ENCODE measurements around the gene BMPR1A.
A peak's percentile ranks its signal among the peaks of the same experiment; 100 is the strongest.
"Not testable (repeated sequence)": the region's sequence is repeated elsewhere in the genome, so short reads cannot be mapped to it uniquely, and the experiment has no call there.

Gene BMPR1A

GRCh38 chr10:86880971-86881370 is 124.6 kb downstream of the BMPR1A start:
- no peak for DNase-seq (ENCODE audit: low spot score)

DNA sequence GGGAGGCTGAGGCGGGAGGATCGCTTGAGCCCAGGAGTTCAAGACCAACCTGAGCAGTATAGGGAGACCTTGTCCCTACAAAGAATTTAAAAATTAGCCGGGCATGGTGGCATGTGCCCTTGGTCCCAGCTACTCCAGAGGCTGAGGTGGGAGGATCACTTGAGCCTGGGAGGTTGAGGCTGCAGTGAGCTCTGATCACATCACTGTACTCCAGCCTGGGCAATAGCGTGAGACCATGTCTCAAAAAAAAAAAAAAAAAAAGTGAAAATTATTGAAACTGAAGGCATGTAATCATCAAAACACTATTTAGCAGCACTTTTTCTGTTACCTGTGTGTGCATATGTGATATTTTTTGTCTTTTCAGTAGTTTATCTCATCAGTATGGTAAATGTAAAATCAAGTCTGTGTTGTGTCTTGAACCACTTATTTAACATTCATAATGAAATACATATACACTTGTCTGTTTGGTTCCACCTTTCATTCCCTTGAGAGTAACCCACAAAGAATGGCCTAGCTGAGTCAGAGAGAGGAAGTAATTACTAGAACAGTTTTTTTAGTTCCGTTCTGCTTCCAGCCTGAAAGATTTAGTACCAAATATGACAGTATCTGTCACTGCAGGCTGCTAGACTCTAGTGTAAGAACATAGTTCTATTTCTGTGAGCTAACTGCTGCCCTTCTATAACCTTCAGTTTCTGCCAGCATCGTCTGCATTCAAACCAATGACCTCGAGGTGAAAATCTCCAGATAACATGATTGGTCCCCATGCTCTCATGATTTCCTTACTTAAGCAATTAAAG is 132.4 kb downstream of the BMPR1A start:
- DNase-seq (ENCODE audit: low spot score): peak; percentile 66

DNA sequence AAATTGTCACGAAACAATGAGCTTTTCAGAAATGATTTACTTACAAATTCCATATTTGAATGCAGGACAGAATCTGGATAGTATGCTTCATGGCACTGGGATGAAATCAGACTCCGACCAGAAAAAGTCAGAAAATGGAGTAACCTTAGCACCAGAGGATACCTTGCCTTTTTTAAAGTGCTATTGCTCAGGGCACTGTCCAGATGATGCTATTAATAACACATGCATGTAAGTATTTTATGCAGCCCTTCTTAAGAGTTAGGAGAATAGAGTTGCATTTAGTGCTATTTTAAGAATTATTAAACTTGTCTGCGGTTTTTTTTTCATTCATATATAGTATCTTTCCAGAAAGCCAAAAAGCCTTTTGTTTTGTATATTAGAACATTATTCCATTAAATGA is 133.6 kb downstream of the BMPR1A start:
- no peak for DNase-seq (ENCODE audit: low spot score)

DNA sequence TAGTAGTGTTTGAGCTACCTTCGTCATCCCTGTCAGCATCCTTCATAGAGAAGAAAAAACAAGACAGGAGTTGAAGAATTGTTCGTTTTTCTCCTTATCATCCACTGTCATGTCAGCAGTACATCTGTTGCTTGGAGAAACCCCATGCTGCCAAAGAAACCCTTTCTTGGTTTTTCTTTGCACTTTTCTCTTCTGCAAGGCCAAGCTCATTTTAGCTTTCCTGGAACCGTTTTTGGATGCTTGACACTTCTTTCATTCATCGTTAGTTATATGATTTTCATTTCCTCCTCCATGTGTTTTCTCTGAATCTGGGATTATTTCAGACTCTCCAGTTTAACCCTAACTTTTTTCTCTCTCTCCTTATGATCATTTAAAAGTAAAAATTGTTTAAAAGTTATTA is 142.1 kb downstream of the BMPR1A start:
- DNase-seq (ENCODE audit: low spot score): no peak

DNA sequence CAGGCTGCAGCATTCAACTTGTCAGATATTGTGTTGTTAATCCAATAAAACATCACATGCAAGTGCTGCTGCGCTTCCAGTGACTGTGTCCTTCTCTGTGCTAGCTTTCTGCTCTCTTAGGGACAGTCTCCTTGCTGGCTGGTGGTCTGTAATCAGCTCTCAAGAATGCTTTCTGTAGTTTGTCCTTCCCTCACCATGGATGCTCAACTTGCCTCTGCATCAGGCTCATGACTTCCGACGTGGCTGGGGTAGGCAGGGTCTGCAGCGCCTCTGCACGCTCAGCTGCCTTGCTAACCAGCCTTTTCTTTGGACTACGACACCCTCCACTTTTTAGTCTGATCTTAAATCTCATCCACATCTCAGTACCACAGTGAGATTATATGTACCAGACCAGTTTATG is 142.7 kb downstream of the BMPR1A start:
- DNase-seq (ENCODE audit: low spot score): no peak

DNA sequence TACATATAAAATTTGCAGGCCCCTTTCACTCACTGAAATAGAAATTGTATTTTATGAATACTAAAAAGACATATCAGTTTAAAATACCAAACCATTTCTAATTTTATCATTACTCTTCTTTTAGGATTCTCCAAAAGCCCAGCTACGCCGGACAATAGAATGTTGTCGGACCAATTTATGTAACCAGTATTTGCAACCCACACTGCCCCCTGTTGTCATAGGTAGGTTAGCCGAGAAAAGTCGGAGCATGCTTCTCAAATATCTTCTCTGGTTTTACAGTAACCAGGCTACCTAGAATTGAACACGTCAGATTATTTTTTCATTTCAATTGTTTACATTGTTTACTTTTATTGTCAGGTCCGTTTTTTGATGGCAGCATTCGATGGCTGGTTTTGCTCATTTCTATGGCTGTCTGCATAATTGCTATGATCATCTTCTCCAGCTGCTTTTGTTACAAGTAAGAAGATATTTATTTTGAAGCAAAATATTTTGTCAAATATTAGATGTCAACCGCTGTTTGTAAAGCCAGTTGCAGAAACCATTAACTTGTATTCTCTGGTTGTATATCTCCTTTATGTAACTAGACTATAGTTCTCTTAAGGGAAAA is 143.4 kb downstream of the BMPR1A start:
- peak; percentile 55 for DNase-seq (ENCODE audit: low spot score)

- no peak for DNase-seq (ENCODE audit: low spot score)
Observed at GRCh38 chr10:86900955-86901354, 144.5 kb downstream of the BMPR1A start.

GRCh38 chr10:86904600-86904999 is 148.2 kb downstream of the BMPR1A start:
- DNase-seq (ENCODE audit: low spot score): no peak

DNA sequence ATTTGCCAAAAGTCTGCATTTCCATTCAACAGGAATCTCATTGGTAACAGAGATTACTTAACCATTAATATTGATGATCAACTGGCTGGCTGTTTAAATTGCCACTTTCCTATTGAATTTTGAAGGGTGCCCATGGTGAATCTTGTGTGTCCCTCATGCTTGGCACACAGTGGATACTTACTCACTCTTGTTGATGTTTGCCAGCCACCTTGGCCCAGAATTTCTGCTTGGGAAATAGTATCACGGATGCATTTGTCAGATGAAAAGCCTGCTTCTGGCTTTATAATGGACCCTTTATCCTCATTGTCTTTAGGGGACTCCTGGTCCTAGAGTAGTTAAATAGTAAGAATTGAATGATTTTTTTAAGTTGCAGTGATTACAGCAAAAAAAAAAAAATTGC is 149.0 kb downstream of the BMPR1A start:
- DNase-seq (ENCODE audit: low spot score): no peak

DNA sequence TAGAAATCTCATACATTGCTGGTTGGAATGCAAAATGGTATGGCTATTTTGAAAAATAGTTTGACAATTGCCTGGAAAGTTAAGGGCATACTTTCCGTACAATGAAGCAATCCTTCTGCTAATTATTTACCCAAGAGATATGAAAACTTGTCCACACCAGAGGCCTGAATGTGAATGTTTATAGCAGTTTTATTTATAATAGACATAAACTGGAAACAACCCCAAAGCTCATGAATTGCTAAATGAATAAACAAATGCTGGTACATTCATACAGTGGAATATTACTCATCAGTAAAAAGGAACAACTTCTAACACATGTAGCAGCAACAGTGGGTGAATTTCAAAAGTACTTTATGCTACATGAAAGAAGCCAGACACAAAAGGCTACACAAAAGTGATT is 158.3 kb downstream of the BMPR1A start:
- DNase-seq (ENCODE audit: low spot score): no peak

GRCh38 chr10:86918022-86918471 is 161.6 kb downstream of the BMPR1A start:
- DNase-seq (ENCODE audit: low spot score): no peak

- DNase-seq (ENCODE audit: low spot score): no peak
Observed at GRCh38 chr10:86922553-86922961, 166.1 kb downstream of the BMPR1A start.

GRCh38 chr10:86929468-86930380 is 173.3 kb downstream of the BMPR1A start:
- no peak for DNase-seq (ENCODE audit: low spot score)

DNA sequence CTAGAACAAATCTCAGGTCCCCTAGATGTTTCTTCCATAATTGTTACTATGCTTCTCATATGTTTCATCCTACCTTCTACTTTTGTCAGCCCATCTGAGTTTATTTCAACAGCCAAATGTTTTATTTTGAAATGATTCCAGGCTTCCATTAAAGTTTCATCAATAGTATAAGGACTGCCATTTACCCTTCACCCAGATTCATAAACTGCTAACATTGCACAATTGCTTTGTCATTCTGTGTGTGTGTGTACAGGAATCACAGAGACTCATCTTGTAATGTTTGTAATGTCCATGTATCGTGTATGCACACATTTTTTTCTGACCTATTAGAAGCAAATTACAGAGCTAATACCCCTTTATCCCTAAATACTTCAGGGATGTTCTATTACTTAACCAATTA is 175.5 kb downstream of the BMPR1A start:
- DNase-seq (ENCODE audit: low spot score): no peak

DNA sequence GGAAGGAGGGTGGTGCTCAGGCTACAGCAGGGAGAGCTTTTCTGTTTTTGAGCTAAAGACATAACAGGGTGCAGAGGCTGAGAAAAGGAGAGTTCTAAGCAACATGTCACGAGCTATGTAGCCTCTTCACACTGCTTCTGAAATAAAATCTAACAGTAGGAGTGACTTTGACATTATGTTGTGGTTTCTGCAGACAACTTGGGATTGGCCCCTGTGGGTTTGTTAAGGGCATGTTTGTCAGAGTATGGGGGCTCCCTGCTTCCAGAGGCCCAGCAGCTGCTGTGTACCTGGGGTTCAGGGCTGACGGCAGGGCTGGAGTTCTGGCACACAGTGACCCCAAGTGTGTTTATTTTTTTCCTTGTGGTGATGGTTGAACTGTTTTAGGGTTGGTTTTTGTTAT is 176.3 kb downstream of the BMPR1A start:
- no peak for DNase-seq (ENCODE audit: low spot score)

DNA sequence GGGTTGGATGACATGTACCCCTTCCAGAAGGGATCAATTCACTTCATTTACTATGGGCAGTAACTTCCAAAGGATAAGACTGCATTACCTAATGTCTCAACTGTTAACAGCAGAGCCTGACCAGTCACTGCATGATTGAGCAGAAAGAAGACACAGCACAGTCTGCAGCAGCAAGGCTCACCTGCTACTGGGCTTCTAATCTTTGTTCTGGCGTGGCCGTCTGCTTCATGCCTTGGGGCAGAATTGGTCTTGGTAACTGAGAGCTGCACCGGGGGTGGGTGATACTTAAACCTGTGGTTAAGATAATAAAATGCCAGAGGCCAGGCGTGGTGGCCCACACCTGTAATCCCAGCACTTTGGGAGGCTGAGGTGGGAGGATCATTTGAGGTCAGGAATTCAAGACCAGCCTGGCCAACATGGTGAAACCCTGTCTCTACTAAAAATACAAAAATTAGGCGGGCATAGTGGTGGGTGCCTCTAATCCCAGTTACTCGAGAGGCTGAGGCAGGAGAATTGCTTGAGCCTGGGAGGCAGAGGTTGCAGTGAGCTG is 177.8 kb downstream of the BMPR1A start:
- not testable (repeated sequence) for DNase-seq (ENCODE audit: low spot score)

- no peak for DNase-seq (ENCODE audit: low spot score)
Observed at GRCh38 chr10:86936661-86937501, 180.5 kb downstream of the BMPR1A start.

DNA sequence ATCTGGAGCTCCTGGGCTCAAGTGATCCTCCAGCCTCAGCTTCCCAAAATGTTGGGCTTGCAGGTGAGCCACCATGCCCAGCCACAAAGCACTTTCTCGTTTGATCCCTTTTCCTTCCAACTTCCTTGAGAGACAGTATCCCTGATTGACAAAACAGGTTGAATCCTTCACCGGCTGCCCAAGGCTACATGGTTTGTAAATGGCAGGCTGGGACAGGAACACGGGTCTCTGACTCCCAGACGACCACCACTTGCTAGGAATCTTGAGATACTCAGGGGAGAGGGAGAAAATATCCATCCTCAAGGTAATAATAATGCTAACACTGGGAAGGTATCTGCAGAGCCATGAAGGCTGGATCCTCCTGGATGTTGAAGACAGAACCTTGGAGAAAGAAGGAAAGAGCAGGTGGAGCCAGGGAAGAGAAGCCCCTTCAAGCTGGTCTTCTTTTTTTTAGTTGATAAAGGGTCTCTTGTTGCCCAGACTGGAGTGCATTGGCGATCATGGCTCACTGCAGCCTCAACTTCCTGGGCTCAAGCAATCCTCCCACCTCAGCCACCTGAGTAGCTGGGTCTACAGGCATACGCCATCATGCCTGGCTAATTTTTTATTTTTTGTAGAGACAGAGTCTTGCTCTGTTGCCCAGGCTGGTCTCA is 181.2 kb downstream of the BMPR1A start:
- DNase-seq (ENCODE audit: low spot score): no peak

- DNase-seq (ENCODE audit: low spot score): no peak
Observed at GRCh38 chr10:86938260-86938659, 181.8 kb downstream of the BMPR1A start.

- not testable (repeated sequence) for DNase-seq (ENCODE audit: low spot score)
Observed at GRCh38 chr10:86940076-86940475, 183.7 kb downstream of the BMPR1A start.

GRCh38 chr10:86940677-86941076 is 184.3 kb downstream of the BMPR1A start:
- DNase-seq (ENCODE audit: low spot score): no peak

All from kidney capillary endothelial cell (primary cell).